SK-N-SH (cell line): ENCODE results near the gene UFSP1. TPM values are rescaled to one million over a fixed set of nuclear protein-coding genes. Genes with fewer than 3 reads are reported as not detected.
"Not testable (repeated sequence)": the region's sequence is repeated elsewhere in the genome, so short reads cannot be mapped to it uniquely, and the experiment has no call there.

ENCODE experiments used
- CTCF ChIA-PET: fragments of 300-600, 350-600 bp; formaldehyde crosslinking; extraction: SDS; loops from one replicate; lab custom pipeline; 2021; lab: Yijun Ruan, JAX
- POLR2A ChIA-PET: fragments of 350-600 bp; sonication (Branson Sonifier 250); formaldehyde crosslinking; extraction: SDS; loops from one replicate; lab custom pipeline; 2020; ENCODE audit warnings: antibody characterized with exemption, inconsistent platforms; lab: Yijun Ruan, JAX
- DNase-seq: peaks from one replicate; pipeline ENCODE4 v3.0.0; 2012
- H2AFZ ChIP-seq: fragments of 200-600 bp; sonication (generic); 2 replicates; pipeline ENCODE4 v1.8.1; 2016; ENCODE audit warnings: antibody characterized with exemption, mild to moderate bottlenecking, low read depth
- H3F3A ChIP-seq: fragments of 200-600 bp; sonication (generic); replicated peaks from 2 replicates; pipeline ENCODE3; 2016; ENCODE audit warnings: antibody characterized with exemption, mild to moderate bottlenecking; ENCODE audit not compliant: insufficient read depth
- H3K27ac ChIP-seq, 2 experiments: fragments of 200-500 bp in 1 of 2; fragments of 200-600 bp in 1 of 2; sonication (Bioruptor generic) in 1 of 2; sonication (generic), shearing (Covaris generic) in 1 of 2; 2 replicates each; pipeline versions ENCODE4 v1.5.1 to v1.6.1; 2014 to 2016; ENCODE audit warnings: low read depth in 2 of 2, inconsistent platforms in 1 of 2, low read length in 1 of 2, mild to moderate bottlenecking in 1 of 2, mixed read lengths in 1 of 2
- H3K27me3 ChIP-seq: fragments of 200-600 bp; sonication (generic), shearing (Covaris generic); 2 replicates; pipeline ENCODE4 v1.6.1; 2016; ENCODE audit warnings: mixed run types; ENCODE audit not compliant: insufficient read depth
- H3K36me3 ChIP-seq, 2 experiments: fragments of 200-500 bp in 1 of 2; fragments of 200-600 bp in 1 of 2; sonication (Bioruptor generic) in 1 of 2; sonication (generic) in 1 of 2; replicated peaks in 1 of 2; 2 replicates each; pipeline versions ENCODE3 to v1.5.1; 2014 to 2016; ENCODE audit warnings: low read length in 1 of 2, mild to moderate bottlenecking in 1 of 2; ENCODE audit not compliant: insufficient read depth in 2 of 2, control insufficient read depth in 1 of 2
- H3K4me1 ChIP-seq, 2 experiments: fragments of 200-500 bp in 1 of 2; fragments of 200-600 bp in 1 of 2; sonication (Bioruptor generic) in 1 of 2; sonication (generic), shearing (Covaris generic) in 1 of 2; 2 replicates each; pipeline versions ENCODE4 v1.5.1 to v1.6.1; 2014 to 2016; ENCODE audit warnings: low read depth in 1 of 2, low read length in 1 of 2, mixed run types in 1 of 2; ENCODE audit not compliant: insufficient read depth in 2 of 2, control insufficient read depth in 1 of 2
- H3K4me2 ChIP-seq: fragments of 200-600 bp; sonication (generic), shearing (Covaris generic); 2 replicates; pipeline ENCODE4 v1.6.1; 2017; ENCODE audit warnings: mixed run types
- H3K4me3 ChIP-seq, 2 experiments: fragments of 200-500 bp in 1 of 2; fragments of 200-600 bp in 1 of 2; sonication (Bioruptor generic) in 1 of 2; sonication (generic), shearing (Covaris generic) in 1 of 2; 2 replicates each; pipeline versions ENCODE4 v1.5.1 to v1.8.1; 2014 to 2016; ENCODE audit warnings: low read depth in 2 of 2, inconsistent platforms in 1 of 2, low read length in 1 of 2, mild to moderate bottlenecking in 1 of 2, mixed read lengths in 1 of 2, moderate library complexity in 1 of 2
- H3K79me2 ChIP-seq: fragments of 200-600 bp; sonication (generic); 2 replicates; pipeline ENCODE4 v1.8.1; 2017; ENCODE audit warnings: mild to moderate bottlenecking; ENCODE audit not compliant: insufficient read depth
- H3K9ac ChIP-seq: fragments of 200-600 bp; sonication (generic); 2 replicates; pipeline ENCODE4 v1.6.1; 2017; ENCODE audit warnings: mixed run types
- H3K9me2 ChIP-seq: fragments of 200-600 bp; sonication (generic); 2 replicates; pipeline ENCODE4 v1.6.1; 2017; ENCODE audit warnings: mixed run types
- H3K9me3 ChIP-seq: fragments of 200-600 bp; sonication (generic); 2 replicates; pipeline ENCODE4 v1.6.1; 2017; ENCODE audit warnings: mixed run types, mild to moderate bottlenecking, moderate library complexity
- H4K20me1 ChIP-seq: fragments of 200-600 bp; sonication (generic); 2 replicates; pipeline ENCODE4 v1.6.1; 2017; ENCODE audit warnings: mild to moderate bottlenecking, mixed run types; ENCODE audit not compliant: insufficient read depth
- FOXM1 ChIP-seq: IDR thresholded peaks from 2 replicates; pipeline ENCODE4 v1.4.0; 2012; ENCODE audit warnings: low read depth, mild to moderate bottlenecking
- GATA2 ChIP-seq: sonication (generic); formaldehyde crosslinking; IDR thresholded peaks from 2 replicates; pipeline ENCODE4 v1.5.0; 2020; ENCODE audit warnings: mild to moderate bottlenecking, missing genetic modification reagents
- SIN3A ChIP-seq: IDR thresholded peaks from 2 replicates; pipeline ENCODE4 v1.6.1; 2012; ENCODE audit warnings: low read depth, mild to moderate bottlenecking, low read length, moderate library complexity, borderline replicate concordance
- TAF1 ChIP-seq: IDR thresholded peaks from 2 replicates; pipeline ENCODE4 v1.6.1; 2012; ENCODE audit warnings: low read depth, mild to moderate bottlenecking, low read length, moderate library complexity, borderline replicate concordance
- TCF12 ChIP-seq: IDR thresholded peaks from 2 replicates; pipeline ENCODE4 v1.4.0; 2012
- WGBS: methylation state at CpG from one replicate; pipeline ENCODE4 v1.1.6; 2017; ENCODE audit warnings: low lambda C conversion rate; 5-methylcytosine and 5-hydroxymethylcytosine counted together
- polyA plus RNA-seq, 3 experiments: library from polyadenylated mRNA; depleted of rRNA; stranded (reverse); fragments of >200 nt; gene quantifications; 2 replicates each; pipeline ENCODE4 v1.2.3, GENCODE V29; 2012
- TF ChIP-seq, protein P1 (sequence below): IDR thresholded peaks from 2 replicates; pipeline ENCODE4 v1.6.1; 2012; ENCODE audit warnings: mild to moderate bottlenecking, low read depth, low read length, moderate library complexity
- TF ChIP-seq, protein P2 (sequence below): fragments of 150-350 bp; IDR thresholded peaks from 2 replicates; pipeline ENCODE4 v1.6.1; 2016; ENCODE audit warnings: mild to moderate bottlenecking, low read depth, low read length
- TF ChIP-seq, protein P3 (sequence below): fragments of 150-350 bp; IDR thresholded peaks from 2 replicates; pipeline ENCODE4 v1.6.1; 2017; ENCODE audit warnings: antibody characterized with exemption, low read length, low read depth, borderline replicate concordance

UFSP1 gene
- polyA plus RNA-seq, 1 of the 3 experiments (the other 2 are of a cell fraction) = 4.5 TPM

DNA sequence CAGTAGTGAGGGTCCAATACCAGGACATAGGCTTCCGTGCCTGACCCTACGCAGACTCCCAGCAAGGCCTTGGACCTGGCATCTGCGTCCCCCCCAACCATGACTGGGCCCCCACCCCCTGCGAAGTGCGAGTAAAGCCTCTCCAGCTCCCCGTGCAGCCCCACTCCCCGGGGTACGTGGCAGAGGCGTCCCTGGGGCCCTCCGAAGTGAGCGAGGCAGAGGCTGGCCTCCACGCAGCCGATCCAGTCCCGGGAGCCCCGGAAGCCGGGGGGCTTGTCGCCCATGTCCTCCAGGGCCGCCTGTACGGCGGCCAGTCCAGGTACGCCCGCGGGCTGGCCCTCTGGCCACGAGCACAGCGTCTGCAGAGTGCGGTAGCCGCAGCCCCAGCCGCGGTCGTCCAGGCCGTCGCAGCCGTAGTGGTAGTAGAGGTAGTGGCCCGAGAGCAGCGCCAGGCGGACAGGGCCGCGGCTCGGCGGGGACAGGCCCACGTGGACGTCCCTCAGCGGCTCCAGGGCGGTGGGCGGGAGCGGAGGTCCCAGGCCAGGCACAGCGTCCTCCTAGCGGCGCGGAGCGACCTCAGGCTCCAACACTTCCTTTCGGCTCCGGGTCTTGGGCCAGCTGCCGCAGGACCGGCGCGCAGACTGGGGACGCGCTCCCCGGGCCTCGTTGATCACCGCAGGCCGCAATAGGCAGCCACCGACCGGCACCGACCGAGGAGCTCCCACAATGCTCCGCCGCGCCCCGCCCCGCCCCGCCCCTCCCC lies at the start of gene UFSP1 (continued):
- TF ChIP-seq, protein P1, sequence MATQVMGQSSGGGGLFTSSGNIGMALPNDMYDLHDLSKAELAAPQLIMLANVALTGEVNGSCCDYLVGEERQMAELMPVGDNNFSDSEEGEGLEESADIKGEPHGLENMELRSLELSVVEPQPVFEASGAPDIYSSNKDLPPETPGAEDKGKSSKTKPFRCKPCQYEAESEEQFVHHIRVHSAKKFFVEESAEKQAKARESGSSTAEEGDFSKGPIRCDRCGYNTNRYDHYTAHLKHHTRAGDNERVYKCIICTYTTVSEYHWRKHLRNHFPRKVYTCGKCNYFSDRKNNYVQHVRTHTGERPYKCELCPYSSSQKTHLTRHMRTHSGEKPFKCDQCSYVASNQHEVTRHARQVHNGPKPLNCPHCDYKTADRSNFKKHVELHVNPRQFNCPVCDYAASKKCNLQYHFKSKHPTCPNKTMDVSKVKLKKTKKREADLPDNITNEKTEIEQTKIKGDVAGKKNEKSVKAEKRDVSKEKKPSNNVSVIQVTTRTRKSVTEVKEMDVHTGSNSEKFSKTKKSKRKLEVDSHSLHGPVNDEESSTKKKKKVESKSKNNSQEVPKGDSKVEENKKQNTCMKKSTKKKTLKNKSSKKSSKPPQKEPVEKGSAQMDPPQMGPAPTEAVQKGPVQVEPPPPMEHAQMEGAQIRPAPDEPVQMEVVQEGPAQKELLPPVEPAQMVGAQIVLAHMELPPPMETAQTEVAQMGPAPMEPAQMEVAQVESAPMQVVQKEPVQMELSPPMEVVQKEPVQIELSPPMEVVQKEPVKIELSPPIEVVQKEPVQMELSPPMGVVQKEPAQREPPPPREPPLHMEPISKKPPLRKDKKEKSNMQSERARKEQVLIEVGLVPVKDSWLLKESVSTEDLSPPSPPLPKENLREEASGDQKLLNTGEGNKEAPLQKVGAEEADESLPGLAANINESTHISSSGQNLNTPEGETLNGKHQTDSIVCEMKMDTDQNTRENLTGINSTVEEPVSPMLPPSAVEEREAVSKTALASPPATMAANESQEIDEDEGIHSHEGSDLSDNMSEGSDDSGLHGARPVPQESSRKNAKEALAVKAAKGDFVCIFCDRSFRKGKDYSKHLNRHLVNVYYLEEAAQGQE = no peak; the same call in 1 of the 2 replicates
- peak; percentile 57; the same call in 1 of the 2 replicates for TF ChIP-seq SIN3A
- no peak for TF ChIP-seq GATA2 (CRISPR knock-in tag)
- TF ChIP-seq TCF12 = no peak
- TF ChIP-seq, protein P2, sequence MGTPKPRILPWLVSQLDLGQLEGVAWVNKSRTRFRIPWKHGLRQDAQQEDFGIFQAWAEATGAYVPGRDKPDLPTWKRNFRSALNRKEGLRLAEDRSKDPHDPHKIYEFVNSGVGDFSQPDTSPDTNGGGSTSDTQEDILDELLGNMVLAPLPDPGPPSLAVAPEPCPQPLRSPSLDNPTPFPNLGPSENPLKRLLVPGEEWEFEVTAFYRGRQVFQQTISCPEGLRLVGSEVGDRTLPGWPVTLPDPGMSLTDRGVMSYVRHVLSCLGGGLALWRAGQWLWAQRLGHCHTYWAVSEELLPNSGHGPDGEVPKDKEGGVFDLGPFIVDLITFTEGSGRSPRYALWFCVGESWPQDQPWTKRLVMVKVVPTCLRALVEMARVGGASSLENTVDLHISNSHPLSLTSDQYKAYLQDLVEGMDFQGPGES = no peak
- TF ChIP-seq, protein P3, sequence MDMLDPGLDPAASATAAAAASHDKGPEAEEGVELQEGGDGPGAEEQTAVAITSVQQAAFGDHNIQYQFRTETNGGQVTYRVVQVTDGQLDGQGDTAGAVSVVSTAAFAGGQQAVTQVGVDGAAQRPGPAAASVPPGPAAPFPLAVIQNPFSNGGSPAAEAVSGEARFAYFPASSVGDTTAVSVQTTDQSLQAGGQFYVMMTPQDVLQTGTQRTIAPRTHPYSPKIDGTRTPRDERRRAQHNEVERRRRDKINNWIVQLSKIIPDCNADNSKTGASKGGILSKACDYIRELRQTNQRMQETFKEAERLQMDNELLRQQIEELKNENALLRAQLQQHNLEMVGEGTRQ = 0 out of 2 replicates have a peak, but pooled peaks have one; percentile 20
- no peak; the same call in 1 of the 2 replicates for TF ChIP-seq FOXM1
- TF ChIP-seq TAF1 = no peak

DNA sequence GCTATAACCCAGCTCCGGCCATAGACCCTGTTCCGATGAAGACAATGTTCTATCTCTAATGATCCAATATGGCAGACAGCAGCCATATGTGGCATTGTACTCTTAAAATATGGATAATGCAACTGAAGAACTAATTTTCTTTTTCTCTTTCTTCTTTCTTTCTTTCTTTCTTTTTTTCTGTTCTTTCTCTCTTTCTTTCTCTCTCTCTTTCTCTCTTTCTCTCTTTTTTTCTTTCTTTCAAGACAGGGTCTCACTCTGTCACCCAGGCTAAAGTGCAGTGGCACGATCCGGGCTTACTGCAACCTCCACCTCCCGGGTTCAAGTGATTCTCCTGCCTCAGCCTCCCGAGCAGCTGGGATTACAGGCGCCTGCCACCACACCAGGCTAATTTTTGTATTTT lies 46.7 kb upstream of the UFSP1 start:
- H3K4me2 ChIP-seq, H3K9me3 ChIP-seq, H3K4me3 ChIP-seq, H3K36me3 ChIP-seq, H4K20me1 ChIP-seq, H3K79me2 ChIP-seq, H3K9ac ChIP-seq, H2AFZ ChIP-seq, H3K9me2 ChIP-seq, H3K27ac ChIP-seq, H3K4me1 ChIP-seq, H3F3A ChIP-seq, DNase-seq, POLR2A ChIA-PET: not testable (repeated sequence)
- H3K27me3 ChIP-seq = peaks cover 41% of the 10 kb centered on the region; the same call in 1 of the 2 replicates
- CTCF ChIA-PET = interaction anchor here (1.7 kb wide), 1 partner anchor 30 kb away, joined by 4 read pairs; no protein-coding TSS in a partner anchor
- WGBS = 19% methylated on average over 7 of the region's 7 CpGs

DNA sequence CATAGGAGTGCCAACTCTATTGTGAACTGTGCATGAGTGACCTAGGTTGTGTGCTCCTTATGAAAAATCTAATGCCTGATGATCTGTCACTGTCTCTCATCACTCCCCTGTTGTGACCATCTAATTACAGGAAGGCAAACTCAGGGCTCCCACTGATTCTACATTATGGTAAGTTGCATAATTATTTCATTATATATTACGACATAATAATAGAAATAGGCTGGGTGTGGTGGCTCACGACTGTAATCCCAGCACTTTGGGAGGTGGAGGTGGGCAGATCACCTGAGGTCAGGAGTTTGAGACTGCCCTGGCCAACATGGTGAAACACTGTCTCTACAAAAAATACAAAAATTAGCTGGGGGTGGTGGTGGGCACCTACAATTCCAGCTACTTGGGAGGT lies 45.9 kb upstream of the UFSP1 start:
- H3K9me2 ChIP-seq, H3K79me2 ChIP-seq, H3F3A ChIP-seq, H2AFZ ChIP-seq, H3K9ac ChIP-seq, H3K4me3 ChIP-seq, H3K9me3 ChIP-seq, H4K20me1 ChIP-seq, POLR2A ChIA-PET, H3K36me3 ChIP-seq, H3K27ac ChIP-seq, H3K4me2 ChIP-seq, H3K4me1 ChIP-seq, DNase-seq: not testable (repeated sequence)
- CTCF ChIA-PET = interaction anchor here (1.7 kb wide), 1 partner anchor 31 kb away, joined by 4 read pairs; no protein-coding TSS in a partner anchor
- 3% methylated on average over 2 of the region's 2 CpGs for WGBS
- H3K27me3 ChIP-seq = peaks cover 47% of the 10 kb centered on the region; the same call in 1 of the 2 replicates
